GM19240 (cell line): ENCODE results near the gene SYTL2.
"Not testable (repeated sequence)": the region's sequence is repeated elsewhere in the genome, so short reads cannot be mapped to it uniquely, and the experiment has no call there.

Experiments
- DNase-seq: peaks from one replicate; pipeline ENCODE4 v3.0.0; 2011; ENCODE audit warnings: low spot score; ENCODE audit not compliant: insufficient read length

The SYTL2 gene, protein sequence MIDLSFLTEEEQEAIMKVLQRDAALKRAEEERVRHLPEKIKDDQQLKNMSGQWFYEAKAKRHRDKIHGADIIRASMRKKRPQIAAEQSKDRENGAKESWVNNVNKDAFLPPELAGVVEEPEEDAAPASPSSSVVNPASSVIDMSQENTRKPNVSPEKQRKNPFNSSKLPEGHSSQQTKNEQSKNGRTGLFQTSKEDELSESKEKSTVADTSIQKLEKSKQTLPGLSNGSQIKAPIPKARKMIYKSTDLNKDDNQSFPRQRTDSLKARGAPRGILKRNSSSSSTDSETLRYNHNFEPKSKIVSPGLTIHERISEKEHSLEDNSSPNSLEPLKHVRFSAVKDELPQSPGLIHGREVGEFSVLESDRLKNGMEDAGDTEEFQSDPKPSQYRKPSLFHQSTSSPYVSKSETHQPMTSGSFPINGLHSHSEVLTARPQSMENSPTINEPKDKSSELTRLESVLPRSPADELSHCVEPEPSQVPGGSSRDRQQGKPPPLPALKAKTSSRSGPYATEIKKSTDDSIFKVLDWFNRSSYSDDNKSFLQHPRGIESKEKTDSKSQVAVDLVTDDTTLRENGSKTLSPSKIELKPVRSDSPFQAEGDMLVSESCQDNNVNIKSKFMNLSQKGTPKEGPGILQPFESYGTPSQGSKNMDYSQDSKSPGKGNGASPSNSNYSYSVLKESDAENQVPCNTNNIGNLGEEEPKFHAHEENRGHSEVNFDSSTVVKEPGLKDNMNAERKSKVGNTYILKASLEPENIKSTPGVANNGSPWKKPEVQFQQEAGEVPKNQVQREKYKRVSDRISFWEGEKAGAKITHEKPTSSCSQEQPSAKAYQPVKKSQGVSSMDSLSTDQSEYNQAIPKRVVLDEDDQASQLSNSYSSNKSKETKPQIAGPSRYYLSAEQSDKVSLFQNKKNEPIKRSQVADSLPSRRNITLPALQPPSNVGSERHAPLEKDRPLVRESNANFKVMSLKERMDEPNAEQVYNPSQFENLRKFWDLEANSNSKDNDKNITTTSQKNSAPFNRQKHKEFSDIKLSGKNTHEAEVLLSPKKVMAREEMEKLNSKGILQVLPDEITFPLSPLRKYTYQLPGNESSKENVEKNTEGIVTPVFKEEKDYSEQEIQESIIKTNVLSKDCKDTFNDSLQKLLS (N-terminal part only)

DNA sequence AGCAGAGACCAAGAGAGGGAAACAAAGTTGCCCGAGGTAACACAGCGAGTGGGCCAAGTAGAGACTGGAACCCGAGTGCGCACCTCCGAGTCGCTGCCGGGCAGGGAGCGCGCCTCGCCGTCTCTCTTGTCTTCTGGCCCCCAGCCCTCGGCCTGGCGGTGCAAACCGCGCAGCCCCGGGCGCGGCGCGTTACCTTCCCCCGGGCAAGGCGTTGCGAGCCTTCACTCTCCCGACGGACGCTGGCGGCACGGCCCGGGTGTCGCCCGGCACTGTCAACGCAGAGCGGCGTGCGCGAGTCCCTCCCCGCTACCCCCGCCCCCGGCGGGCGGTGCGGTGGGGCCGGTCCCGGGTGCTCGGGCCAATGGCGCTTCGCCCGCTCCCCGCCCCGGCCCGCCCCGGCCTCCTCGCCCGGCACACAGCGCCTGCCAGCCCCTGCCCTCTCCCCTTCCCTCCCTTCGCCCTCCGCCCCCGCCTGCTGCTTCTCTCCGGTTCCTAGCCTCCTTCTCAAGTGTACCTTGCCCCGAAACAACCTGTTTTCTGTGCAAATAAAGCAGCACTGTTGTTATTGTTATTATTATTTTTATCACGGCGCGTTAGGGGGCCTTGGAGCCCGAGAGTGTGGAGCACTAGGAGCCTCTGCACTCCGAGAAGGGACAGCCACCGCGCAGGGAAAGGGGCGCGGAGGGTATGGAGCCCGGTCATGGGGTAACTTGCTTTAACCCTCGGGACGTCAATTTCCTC is at the start of gene SYTL2:
SYTL2 (minus strand) TSS at position 271 of the 741 bp plus-strand sequence. CDS start 53,416 bp downstream, outside the sequence.
- DNase-seq: peak; percentile 27

DNA sequence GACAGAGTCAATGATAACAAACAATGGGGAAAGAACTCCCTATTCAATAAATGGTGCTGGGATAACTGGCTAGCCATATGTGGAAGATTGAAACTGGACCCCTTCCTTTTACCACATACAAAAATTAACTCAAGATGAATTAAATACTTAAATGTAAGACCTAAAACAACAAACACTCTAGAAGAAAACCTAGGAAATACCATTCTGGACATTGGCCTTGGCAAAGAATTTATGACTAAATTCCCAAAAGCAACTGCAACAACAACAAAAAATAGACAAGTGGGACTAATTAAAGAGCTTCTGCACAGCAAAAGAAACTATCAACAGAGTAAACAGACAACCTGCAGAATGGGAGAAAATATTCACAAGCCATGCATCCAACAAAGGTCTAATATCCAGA is 48.6 kb upstream of the SYTL2 start:
- not testable (repeated sequence) for DNase-seq

DNA sequence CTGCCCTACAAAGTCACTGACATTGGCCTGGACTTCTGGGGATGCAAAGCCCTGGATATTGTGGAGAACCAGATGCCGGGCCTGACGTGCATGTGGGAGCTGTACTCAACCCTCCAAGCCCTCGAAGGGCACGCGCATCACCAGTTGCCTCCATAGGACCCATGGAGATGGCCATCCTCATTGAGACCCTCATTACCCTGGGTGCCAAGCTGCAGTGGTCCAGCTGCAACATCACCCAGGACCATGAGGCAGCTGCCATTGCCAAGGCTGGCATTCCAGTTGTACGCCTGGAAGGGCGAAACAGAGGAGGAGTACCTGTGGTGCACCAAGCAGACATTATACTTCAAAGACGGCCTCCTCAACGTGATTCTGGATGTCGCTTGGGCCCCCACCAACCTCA is 46.2 kb upstream of the SYTL2 start:
- DNase-seq: no peak

DNA sequence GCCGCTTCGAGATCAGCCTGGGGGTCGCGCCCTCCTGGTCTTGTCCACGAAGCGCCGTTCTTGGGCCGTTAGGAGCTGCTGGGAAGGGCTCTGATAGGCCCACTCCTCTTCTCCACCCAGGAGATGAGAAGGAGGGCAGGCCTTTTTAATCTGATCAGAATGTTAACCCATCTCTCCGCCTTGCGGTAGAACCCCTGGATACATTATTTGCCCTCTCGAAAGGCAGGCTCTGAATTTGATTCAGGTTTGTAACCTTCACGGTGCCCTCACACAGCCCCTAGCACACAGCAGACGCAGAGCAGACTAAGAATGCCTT is 44.4 kb upstream of the SYTL2 start, which contains the start of gene CCDC83:
CCDC83 (plus strand) TSS at position 43 of the 316 bp plus-strand sequence. CDS start 9,741 bp downstream, outside the sequence.
- DNase-seq: no peak

DNA sequence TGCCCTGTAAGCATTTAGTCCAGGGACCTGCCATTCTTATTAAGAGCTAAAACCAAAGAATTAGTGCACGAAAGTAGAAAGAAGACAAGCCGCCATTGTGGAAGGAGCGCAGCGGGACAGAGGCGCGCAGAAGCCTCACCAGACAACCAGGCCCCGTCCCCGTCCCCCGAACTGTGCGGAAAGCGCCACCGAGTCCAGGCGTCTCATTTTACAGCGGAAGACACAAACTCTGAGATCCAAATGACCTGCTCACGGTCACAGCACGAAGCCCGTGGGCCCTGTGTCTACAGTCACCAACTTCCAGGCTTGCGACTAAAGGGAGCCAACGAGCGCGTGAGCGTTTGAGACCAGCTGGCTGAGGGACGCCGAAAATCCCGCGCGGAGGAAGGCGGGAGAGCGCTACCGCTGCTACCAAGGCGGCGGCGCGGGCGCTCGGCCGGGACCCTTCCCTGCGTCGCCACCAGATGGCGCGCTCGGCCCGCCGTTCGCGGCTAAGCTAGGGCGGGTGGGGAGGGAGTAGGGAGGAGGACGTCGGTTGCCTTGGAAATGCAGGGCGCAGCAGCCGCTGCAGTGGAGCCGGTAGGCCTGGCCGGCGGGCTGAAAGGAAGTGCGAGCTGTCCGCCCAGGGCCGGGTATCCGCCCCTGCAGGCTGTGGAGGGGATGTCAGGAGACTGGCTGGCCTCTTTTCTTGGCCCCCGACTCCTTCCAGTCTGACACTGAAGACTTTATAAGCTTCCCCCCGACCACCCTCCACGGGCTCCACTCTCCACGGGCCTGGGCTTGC is 43.8 kb upstream of the SYTL2 start:
- peak; percentile 88 for DNase-seq

DNA sequence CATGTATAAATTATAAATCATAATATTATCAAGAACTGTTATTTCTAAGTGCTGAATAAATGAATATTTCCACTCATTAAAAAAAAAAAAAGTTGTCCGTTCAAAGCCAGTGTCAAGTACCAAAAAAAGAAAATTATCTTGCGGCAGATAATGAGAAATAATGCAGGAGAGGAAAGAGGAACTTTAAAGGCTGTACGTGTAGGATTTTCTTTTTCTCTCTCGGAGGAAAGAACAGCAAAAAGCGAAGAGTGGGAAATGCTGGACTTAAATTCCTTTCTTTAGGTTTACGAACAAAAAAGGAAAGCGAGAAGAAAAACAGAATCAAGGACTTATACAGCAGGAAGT is 43.2 kb upstream of the SYTL2 start:
- no peak for DNase-seq

DNA sequence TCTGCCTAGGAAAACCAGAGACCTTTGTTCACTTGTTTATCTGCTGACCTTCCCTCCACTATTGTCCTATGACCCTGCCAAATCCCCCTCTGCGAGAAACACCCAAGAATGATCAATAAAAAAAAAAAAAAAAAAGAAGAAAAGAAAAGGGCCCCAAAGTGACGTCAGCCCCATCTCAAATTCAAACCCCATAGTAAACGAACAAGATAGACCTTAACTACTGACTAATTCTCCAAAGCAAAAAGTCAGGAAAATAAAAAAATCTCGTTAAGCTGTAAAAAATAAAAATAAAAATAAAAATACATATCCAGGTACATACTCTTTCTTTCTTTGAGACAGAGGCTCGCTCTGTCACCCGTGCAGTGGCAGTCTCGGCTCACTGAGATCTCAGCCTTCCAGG is 42.6 kb upstream of the SYTL2 start:
- DNase-seq: not testable (repeated sequence)

DNA sequence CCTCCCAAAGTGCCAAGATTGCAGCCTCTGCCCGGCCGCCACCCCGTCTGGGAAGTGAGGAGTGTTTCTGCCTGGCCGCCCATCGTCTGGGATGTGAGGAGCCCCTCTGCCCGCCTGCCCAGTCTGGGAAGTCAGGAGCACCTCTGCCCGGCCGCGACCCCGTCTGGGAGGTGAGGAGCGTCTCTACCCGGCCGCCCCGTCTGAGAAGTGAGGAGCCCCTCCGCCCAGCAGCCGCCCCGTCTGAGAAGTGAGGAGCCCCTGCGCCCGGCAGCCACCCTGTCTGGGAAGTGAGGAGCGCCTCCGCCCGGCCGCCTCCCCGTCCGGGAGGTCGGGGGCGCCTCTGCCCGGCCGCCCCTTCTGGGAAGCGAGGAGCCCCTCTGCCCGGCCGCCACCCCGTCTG is 41.8 kb upstream of the SYTL2 start:
- DNase-seq: not testable (repeated sequence)

DNA sequence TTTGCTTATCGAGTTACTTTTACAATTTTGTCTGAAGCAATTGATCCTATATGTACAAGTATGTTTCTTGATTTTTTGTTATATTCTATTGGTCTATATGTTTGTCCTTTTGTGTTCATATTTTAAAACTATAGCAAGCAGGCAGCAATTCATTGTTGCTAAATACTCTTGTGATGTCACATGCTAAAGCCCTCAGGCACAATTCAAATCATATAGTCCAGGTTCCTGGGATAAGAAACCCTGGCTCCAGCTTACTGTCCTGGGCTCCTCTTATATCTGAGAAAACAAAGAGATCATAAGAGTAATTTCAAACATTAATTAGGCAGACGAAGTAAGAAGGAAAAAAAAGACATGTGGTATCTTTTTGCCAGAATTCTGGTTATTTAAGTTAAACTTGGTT is 37.6 kb upstream of the SYTL2 start:
- DNase-seq: no peak

DNA sequence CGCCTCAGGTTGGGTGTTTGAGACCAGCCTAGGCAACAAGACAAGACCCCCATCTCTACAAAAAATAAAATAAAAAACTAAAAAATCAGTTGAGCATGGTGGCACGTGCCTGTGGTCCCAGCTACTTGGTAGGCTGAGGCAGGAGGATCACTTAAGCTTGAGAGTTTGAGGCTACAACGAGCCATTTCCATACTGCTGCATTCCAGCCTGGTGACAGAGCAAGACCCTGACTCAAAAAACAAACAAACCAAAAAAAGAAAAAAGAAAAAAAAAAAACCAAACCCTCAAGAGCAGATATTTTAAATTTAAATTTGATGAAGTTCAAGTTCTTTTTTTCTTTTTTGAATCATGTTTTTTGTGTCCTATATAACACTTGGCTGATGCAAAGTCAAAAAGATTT is 37.1 kb upstream of the SYTL2 start:
- DNase-seq: no peak

DNA sequence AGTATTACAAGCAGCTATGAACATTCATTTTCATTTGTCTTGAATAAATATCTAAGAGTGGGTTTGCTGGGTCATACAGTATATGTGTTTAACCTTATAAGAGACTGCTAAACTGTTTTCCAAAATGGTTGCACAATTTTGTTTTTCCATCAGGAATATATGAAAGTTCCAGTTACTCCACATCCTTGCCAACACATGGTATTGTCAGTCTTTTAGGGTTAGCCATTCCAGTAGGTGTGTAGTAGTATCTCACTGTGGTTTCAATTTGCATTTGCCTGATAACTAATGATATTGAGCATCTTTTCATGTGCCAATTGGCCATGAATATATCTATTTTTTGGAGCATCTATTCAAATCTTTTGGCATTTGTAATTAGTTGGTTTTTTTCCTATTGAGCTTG is 36.5 kb upstream of the SYTL2 start:
- DNase-seq: no peak

DNA sequence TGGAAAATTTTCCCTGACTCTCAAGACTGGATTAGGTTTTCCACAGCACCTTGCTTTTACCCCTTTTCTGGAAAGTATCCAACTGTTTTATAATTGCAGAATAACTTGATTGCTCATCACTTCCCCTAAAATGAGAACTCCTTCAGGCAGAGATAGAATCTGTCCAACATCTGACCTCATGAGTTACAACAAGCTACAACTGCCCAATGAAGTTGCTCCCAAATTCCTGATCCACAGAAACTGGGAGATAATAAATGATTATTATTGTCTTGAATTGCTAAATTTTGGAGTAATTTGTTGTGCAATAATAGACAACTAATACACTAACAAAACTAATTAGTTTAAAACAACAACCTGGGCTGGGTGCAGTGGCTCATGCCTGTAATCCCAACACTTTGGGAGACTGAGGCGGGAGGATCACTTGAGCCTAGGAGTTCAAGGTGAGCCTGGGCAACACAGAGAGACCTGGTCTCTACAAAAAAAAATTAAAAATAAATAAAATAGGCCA is 34.2 kb upstream of the SYTL2 start:
- DNase-seq: no peak

DNA sequence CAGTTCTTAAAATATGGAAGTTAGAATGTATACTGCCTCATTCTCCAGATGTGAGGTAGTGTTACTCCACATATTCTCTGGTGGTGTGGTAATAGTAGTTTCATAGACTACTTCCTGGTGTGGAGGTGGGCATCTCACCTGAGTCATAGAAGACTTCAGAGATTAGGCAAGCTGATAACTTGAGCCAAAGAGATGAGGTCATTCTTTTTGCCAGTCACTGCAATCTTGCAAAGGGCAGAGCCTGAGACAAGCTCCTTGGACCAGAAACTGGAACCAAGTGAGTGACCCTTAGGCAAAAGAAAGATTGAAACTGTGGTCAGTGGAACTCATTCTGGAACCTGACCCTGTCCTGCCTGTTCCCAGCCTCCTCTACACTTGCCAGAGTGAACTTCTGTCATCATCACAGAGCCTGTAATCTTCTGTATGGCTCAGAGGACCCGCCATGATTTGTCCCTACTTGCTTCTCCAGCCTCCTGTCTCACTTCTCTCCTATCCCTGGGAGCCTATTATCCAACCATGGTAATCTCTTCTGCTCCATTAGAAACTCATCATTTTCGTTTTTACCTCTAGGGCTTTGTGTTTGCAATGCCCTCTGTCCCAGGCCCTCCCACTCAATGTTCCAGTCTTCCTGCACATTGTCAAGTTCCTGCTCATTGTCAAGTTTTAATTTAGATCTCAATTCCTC is 33.6 kb upstream of the SYTL2 start:
- no peak for DNase-seq

DNA sequence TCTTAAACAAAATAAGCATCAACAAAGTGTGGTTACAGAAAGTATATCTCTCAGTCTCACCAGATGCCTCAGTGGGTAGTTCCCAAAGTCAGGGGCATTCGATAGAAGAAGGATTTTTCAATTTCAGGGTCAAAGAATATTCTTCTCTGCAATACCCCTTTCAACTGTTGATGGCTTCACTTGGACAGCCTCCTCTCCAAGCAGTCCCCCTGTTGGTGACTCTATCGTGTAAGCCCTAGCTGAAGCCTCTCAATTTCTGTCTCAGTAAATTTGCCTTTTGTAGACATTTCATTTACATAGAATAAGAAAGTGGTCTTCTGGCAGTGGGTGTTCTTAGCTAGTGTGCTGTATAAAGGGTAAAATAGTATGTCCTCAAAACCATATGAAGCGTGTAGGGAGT is 33.0 kb upstream of the SYTL2 start:
- DNase-seq: no peak

DNA sequence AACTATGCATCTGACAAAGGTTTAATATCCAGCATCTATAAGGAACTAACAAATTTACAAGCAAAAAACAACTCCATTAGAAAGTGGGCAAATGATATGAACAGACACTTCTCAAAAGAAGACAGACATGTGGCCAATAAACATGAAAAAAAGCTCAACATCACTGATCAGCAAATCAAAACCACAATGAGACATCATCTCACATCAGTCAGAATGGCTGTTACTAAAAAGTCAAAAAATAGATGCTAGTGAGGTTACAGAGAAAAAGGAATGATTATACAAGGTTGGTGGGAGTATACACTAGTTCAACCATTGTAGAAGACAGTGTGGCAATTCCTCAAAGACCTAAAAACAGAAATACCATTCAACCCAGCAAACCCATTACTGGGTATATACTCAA is 30.0 kb upstream of the SYTL2 start:
- DNase-seq: not testable (repeated sequence)

DNA sequence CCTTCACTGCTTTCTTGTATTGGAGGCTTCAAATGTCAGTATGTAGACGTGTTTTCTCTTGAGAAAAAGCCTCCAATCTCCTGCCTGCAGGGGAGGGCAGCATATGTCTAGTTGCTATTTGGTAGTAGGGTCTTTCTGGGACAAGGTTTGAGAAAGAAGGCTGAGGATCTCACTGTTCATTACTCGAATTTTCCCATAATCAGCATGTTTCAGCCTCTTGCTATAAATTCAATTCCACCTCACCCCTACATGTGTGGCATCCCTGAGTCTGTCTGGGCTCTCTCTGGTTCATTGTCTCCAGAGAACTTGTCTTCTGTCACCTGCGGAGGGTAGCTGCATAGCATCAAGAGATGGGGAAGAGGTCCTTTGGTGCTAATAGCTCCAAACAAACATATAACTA is 24.8 kb upstream of the SYTL2 start:
- no peak for DNase-seq

DNA sequence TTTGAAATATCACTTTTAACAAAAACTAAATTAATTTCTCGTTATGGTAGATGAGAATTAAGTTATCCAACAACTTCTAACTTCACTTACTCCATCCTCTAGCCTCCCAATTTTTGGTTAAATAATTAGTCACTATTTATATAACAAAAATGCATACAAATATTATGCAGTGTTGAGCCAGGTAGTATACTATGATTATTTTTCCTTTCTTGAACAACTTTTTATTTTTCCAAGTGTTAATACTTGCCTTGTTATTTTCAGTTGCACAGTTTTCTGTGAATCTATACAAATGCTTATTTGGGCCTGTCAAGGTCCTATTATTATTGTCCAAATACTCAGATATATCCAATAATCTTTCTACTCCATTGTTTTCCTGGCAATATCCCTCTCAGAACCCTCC is 24.3 kb upstream of the SYTL2 start:
- DNase-seq: no peak

DNA sequence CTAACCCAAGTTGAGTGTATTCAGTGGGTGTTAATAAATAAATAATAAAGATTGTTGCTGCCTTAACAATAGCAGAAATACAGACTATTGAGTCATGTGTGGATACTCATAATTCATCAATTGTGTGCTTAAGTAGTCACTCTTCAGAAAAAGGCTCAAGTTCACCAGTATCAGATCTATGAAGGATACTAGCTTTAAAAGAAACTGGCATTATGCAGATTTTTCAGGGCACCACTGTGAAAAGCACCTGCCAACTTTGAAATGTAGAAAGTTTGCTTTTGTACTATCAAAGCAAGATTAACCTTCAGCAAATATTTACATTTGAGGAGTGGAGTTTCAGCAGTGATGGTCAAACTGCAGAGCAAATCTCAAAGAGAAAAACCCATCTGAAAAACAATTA is 20.1 kb upstream of the SYTL2 start:
- no peak for DNase-seq

DNA sequence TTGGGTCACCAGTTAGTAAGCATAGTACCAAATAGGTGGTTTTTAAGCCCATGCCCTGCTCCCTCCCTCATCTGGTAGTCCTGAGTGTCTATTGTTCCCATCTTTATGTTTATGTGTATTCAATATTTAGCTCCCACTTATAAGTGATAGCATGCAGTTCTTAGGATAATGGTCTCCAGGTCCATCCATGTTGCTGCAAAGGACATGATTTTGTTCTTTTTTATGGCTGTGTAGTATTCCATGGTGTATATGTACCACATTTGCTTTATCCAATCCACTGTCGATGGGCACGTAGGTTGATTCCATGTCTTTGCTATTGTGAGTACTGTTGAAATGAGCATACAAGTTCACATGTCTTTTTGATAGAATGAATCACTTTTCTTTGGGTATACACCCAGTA is 18.2 kb upstream of the SYTL2 start:
- no peak for DNase-seq

DNA sequence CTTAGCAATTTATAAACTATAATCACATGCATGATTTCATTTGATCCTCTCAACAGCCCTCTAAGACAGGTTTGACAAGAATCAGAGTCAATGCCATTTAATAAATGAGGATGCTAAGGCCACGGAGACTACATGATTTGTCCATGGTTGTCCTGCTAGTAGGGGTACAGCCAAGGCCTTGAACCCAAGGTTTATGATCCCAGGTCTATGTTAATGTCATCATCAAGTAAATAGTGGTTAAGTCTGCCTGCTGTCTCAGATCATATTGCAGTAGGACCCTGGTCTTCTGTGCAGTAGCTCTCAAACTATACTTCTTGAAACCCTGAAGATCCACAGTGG is 17.7 kb upstream of the SYTL2 start:
- DNase-seq: no peak
